SU-DHL-6 (cell line): ENCODE results near the gene OR2J1.

Experiments
- EZH2phosphoT487 ChIP-seq: fragments of 200-600 bp; sonication (generic), shearing (Covaris generic); conservative IDR thresholded peaks from 2 replicates; pipeline ENCODE4 v1.6.1; 2018; ENCODE audit warnings: mild to moderate bottlenecking, antibody characterized with exemption, low read length, moderate library complexity, mixed read lengths
- TF ChIP-seq, protein P1 (sequence below): fragments of 200-600 bp; sonication (generic); IDR thresholded peaks from one replicate; pipeline ENCODE4 v1.5.1; 2017; ENCODE audit warnings: antibody characterized with exemption, mild to moderate bottlenecking, low read length, moderate library complexity; ENCODE audit not compliant: insufficient read depth, poor library complexity, severe bottlenecking

- TF ChIP-seq, protein P1, sequence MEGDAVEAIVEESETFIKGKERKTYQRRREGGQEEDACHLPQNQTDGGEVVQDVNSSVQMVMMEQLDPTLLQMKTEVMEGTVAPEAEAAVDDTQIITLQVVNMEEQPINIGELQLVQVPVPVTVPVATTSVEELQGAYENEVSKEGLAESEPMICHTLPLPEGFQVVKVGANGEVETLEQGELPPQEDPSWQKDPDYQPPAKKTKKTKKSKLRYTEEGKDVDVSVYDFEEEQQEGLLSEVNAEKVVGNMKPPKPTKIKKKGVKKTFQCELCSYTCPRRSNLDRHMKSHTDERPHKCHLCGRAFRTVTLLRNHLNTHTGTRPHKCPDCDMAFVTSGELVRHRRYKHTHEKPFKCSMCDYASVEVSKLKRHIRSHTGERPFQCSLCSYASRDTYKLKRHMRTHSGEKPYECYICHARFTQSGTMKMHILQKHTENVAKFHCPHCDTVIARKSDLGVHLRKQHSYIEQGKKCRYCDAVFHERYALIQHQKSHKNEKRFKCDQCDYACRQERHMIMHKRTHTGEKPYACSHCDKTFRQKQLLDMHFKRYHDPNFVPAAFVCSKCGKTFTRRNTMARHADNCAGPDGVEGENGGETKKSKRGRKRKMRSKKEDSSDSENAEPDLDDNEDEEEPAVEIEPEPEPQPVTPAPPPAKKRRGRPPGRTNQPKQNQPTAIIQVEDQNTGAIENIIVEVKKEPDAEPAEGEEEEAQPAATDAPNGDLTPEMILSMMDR: no peak
- no peak for TF ChIP-seq EZH2phosphoT487
Measured at GRCh38 chr6:29131691-29132090, 32.4 kb downstream of the OR2J1 start.
